DND-41 (cell line): ENCODE measurements around the gene TMEM62.

ENCODE experiments used
- ATAC-seq: fragments of 200-7000 bp; cut with Tn5 transposase; 3 replicates; pipeline ENCODE4 v1.9.1; 2021; ENCODE audit warnings: low read depth; ENCODE audit not compliant: insufficient read depth
- DNase-seq: peaks from one replicate; pipeline ENCODE4 v3.0.0-alpha.2; 2020
- H2AFZ ChIP-seq: 2 replicates; pipeline ENCODE4 v1.6.0; 2012; ENCODE audit warnings: low read depth, low read length
- H3K27ac ChIP-seq: 2 replicates; pipeline ENCODE4 v1.5.1; 2012; ENCODE audit warnings: low read length, inconsistent platforms
- H3K27me3 ChIP-seq: fragments of 200-600 bp; sonication (generic); 2 replicates; pipeline ENCODE4 v1.6.0; 2012; ENCODE audit warnings: low read length, mild to moderate bottlenecking, inconsistent platforms; ENCODE audit not compliant: insufficient read depth, poor library complexity
- H3K36me3 ChIP-seq: 2 replicates; pipeline ENCODE4 v1.5.1; 2012; ENCODE audit warnings: low read length, inconsistent platforms; ENCODE audit not compliant: insufficient read depth
- H3K4me1 ChIP-seq: 2 replicates; pipeline ENCODE4 v1.5.1; 2012; ENCODE audit warnings: mild to moderate bottlenecking, low read length; ENCODE audit not compliant: insufficient read depth
- H3K4me2 ChIP-seq: 2 replicates; pipeline ENCODE4 v1.6.0; 2012; ENCODE audit warnings: mild to moderate bottlenecking, moderate library complexity, low read length, inconsistent platforms; ENCODE audit not compliant: insufficient read depth
- H3K4me3 ChIP-seq, 2 experiments: fragments of 200-600 bp in 1 of 2; shearing (Covaris generic) in 1 of 2; 2 replicates each; pipeline ENCODE4 v1.5.1; 2012 to 2016; ENCODE audit warnings: inconsistent platforms in 2 of 2, low read length in 2 of 2, mild to moderate bottlenecking in 2 of 2, low read depth in 1 of 2, moderate library complexity in 1 of 2
- H3K79me2 ChIP-seq: 2 replicates; pipeline ENCODE4 v1.6.0; 2012; ENCODE audit warnings: low read length, inconsistent platforms; ENCODE audit not compliant: insufficient read depth
- H3K9ac ChIP-seq: 2 replicates; pipeline ENCODE4 v1.6.0; 2012; ENCODE audit warnings: low read depth, mild to moderate bottlenecking, inconsistent platforms, low read length, moderate library complexity
- H3K9me3 ChIP-seq: 2 replicates; pipeline ENCODE4 v1.5.1; 2012; ENCODE audit warnings: low read length, moderate library complexity, mild to moderate bottlenecking, inconsistent platforms; ENCODE audit not compliant: insufficient read depth, severe bottlenecking
- H4K20me1 ChIP-seq: 2 replicates; pipeline ENCODE4 v1.6.0; 2012; ENCODE audit warnings: low read length; ENCODE audit not compliant: insufficient read depth
- CTCF ChIP-seq: IDR thresholded peaks from 2 replicates; pipeline ENCODE4 v1.5.1; 2012; ENCODE audit warnings: borderline replicate concordance, low read length, moderate library complexity, mild to moderate bottlenecking; ENCODE audit not compliant: poor library complexity, severe bottlenecking; ENCODE audit errors: extremely low read depth
- EZH2 ChIP-seq: IDR thresholded peaks from 3 replicates; pipeline ENCODE4 v1.6.1; 2012; ENCODE audit warnings: borderline replicate concordance, low read depth, mild to moderate bottlenecking, moderate library complexity, low read length, inconsistent platforms; ENCODE audit not compliant: severe bottlenecking

Gene TMEM62

GRCh38 chr15:43190178-43190577, 56.8 kb downstream of the TMEM62 start:
- Histone ChIP-seq H3K4me3 (no peak overlapping the region), H3K79me2 (peaks cover 17% of the 10 kb centered on the region), H3K36me3 (peaks cover 52% of the 10 kb centered on the region), H3K27ac (no peak overlapping the region), H4K20me1 (no peaks in the 10 kb centered on the region), H3K4me1 (peaks cover 21% of the 10 kb centered on the region), H3K4me2 (no peak overlapping the region), H3K27me3 (no peaks in the 10 kb centered on the region), H2AFZ (no peak overlapping the region), H3K9ac (no peak overlapping the region), H3K9me3 (no peaks in the 10 kb centered on the region)
- TF ChIP-seq EZH2 (no peak), CTCF (no peak)
- ATAC-seq = no peak
- no peak for DNase-seq

- H3K79me2 ChIP-seq = no peaks in the 10 kb centered on the region
- H3K27me3 ChIP-seq = no peaks in the 10 kb centered on the region
- no peak for TF ChIP-seq CTCF
- TF ChIP-seq EZH2 = no peak
- no peak overlapping the region for H3K9ac ChIP-seq
- DNase-seq = no peak
- ATAC-seq = no peak
- H3K4me3 ChIP-seq = no peak overlapping the region
- H3K9me3 ChIP-seq = no peaks in the 10 kb centered on the region
- no peak overlapping the region for H3K4me2 ChIP-seq
- no peak overlapping the region for H3K27ac ChIP-seq
- no peaks in the 10 kb centered on the region for H3K4me1 ChIP-seq
- H2AFZ ChIP-seq = no peak overlapping the region
- peaks cover 54% of the 10 kb centered on the region for H3K36me3 ChIP-seq
- H4K20me1 ChIP-seq = no peaks in the 10 kb centered on the region
Measured at GRCh38 chr15:43193710-43194109, 60.3 kb downstream of the TMEM62 start.

- TF ChIP-seq EZH2 (no peak), CTCF (no peak)
- DNase-seq (no peak), ATAC-seq (no peak)
- Histone ChIP-seq H2AFZ (no peak overlapping the region), H3K9me3 (no peaks in the 10 kb centered on the region), H3K27ac (no peak overlapping the region), H3K4me3 (no peak overlapping the region), H3K27me3 (no peaks in the 10 kb centered on the region), H4K20me1 (no peaks in the 10 kb centered on the region), H3K4me1 (no peaks in the 10 kb centered on the region), H3K4me2 (no peak overlapping the region), H3K36me3 (peaks cover 46% of the 10 kb centered on the region), H3K9ac (no peak overlapping the region), H3K79me2 (no peaks in the 10 kb centered on the region)
Measured at GRCh38 chr15:43194795-43195194, 61.4 kb downstream of the TMEM62 start.
